NCI-H187 (cell line): ENCODE data around the gene PIAS3.
"Not testable (repeated sequence)": the region's sequence is repeated elsewhere in the genome, so short reads cannot be mapped to it uniquely, and the experiment has no call there.

Experiments used
- DNase-seq, 2 experiments: peaks; one replicate each; lab custom pipeline; 2025; lab: John Stamatoyannopoulos, UW

Gene PIAS3

DNA sequence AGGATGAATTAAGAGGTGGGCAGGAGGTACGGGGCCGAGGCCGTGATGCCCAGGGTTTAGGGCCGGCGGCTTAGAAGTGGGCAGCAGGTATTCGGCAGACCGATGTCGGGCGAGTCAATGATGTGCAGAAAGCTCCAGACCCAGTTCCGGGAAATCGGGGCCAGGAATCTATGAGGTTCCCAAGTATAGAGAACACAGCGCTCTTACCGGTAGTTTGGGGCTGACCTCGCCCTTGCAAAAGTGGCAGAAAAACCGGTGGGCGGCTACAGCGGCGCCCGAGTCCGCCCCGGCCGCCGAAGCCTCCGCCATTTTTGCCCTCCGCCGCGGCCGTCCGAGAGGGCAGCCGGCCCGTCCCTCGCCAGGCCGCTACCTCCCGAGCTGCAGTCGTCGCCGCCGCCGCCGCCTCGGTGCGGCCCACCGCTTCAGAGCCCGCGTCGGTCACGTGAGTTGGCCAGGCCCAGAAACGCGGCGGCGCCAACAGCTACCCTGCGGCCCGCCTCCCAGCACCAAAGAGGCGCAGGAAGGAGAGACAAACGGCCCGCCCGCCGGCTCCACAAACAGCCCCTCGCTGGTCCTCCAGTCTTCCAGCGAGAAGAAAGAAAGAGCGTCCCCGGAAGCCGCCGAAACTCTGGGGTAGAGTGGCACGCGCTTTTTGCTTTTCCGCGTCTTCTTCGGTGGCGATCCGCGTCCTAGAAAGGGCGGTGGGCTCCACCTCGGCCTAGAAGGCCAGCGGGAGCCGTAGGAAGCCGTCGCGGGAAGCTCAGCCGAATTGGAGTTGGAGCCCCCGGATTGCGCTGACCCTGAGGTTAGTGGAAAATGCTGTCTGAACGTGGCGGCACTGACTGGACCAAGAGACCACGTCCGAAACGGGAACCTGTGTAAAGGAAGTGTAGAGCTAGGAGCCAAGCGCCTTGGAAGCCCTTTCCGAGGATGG lies 35.0 kb downstream of the PIAS3 start, which contains the start of the genes POLR3C and RNF115:
Gene POLR3C, plus strand, starts transcription at position 636 of the 934 bp plus-strand sequence. CDS start 1,577 bp downstream, outside the sequence.
Gene RNF115, minus strand, starts transcription at position 531 of the 934 bp plus-strand sequence. Its CDS starts 222 bp downstream, at position 309.
- DNase-seq = peak; percentile 95 to 97

DNA sequence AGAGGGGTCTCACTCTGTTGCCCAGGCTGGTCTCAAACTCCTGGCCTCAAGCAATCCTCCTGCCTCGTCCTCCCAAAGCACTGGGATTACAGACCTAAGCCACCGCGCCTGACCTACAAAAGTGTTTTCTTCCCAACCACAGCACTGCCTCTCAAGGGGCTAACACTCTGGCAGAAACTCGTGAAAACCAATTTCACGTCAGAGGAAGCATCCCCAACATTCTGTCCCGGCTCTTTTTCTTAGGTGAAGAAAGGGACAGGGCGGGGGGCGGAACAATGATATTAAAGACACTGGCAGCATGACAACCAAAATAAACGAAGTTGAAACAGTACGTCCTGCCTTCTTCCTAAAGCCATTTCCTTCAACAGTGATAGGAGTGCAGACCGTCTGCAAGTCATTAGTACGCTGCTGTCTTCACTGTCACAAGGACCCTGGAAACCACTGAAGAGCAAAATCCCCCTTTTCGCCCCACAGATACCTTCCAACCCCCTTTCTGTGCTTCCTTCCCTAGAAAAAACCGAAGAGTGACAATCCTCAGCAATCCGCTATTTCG lies 36.0 kb downstream of the PIAS3 start:
- DNase-seq = not testable (repeated sequence)

GRCh38 chr1:145818095-145818494 lies 40.8 kb downstream of the PIAS3 start:
- DNase-seq = not testable (repeated sequence)

DNA sequence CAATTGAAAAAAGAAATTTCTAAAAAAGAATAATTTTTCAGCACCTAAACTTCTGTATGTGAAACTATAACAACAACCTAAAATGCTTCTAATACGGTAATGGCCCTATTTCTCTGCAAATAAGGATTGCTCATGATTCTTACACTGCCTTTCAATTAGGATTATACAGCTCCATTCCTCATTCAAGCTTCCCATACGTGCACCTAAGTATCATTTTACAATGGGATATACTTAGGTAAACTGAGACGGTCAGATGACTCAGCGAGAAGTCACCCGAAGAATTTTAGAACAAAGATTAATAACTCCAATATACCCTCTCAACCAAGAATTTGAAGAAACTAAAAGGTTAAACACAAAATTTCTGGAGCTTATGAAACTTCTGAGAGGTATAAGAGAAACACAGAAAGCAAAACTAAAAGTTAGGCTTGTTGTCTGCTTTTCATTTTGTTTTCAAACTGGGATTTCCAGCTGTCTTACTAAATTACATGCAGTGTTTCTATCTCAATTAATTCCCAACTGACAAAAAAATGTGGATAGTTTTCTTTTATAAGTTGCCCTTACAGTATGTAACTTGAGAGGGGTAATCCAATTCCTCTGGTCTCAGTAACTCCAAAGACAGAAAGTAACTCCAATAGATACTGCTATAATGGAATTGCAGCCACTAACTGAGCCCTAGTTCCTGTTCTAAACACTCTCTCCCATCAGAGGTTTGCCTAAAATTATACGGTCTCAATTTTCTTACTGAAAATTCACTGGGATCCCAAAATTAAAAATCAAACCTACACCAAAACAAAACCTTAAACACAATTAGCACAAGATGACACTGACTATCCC lies 45.7 kb downstream of the PIAS3 start:
- DNase-seq = not testable (repeated sequence)

GRCh38 chr1:145806844-145807243 lies 52.0 kb downstream of the PIAS3 start:
- no peak for DNase-seq

DNA sequence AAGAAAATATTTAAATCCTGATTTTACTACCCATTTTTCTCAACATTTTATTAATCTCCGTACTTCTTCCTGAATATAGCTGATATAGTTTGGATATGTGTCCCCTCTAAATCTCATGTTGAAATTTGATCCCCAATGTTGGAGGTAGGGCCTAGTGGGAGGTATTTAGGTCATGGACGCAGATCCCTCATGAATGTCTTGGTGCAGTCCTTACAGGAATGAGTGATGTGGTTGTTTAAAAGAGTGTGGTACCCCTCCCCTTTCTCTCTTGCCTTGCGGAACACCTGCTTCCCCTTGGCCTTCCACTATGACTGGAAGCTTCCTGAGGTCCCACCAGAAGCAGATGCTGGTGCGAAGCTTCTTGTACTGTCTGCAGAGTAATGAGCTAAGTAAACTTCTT lies 52.5 kb downstream of the PIAS3 start:
- no peak for DNase-seq

DNA sequence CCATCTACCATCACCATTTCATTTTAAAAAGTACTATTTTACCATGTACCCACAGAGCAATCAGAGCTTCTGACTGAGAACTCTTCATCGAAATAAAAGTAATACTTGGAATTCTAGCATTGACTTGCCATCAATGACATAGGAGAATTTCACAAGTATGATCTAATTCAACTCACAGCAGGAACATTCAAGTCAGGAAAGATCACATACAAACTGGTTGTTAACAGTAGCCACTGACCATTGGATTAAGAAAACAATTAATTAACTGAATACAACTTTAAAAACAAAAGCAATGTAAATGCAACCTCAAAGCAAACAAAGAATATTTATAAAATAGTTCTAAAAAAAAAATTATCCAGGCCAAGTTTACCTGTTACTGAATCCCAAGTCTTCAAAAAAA lies 53.8 kb downstream of the PIAS3 start:
- DNase-seq = no peak

DNA sequence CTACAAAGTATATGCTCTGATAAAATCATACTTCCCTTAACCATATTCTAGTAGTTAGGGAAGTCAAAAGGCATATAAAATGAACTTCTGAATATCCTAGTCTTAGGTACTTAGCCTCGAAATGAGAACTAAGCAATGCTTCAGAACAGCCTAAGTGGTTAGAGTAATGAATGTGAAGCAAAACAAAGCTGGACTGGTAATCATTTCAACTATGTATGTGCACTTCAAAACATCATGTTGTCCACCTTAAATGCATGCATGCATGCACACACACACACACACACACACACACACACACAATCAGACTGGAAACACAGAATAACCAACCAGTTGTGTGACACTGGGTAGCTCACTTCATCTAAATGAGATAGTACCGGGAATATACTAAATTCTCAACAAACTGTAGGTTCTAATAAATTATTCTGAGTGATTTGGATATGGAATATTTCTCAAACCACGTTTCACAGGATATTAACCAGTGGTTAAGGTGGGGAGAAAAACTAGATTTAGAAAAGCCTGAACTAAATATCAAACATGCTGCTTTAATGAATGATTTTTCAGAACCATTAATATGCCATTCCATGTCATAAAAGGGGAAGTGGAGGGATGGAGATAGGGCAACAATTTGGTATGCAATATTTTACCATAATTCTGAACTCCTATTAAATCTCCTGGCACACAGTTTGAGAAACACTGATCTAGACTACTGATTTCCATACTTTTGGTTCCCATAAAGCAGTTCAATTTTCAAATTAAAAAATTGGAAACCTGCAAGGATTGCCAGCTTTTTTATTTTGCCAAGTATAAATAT lies 54.4 kb downstream of the PIAS3 start:
- DNase-seq = no peak

- DNase-seq = no peak
Measured at GRCh38 chr1:145799806-145800205, 59.1 kb downstream of the PIAS3 start.
